Rectal smooth muscle tissue (tissue), 1 donor: ENCODE measurements around the gene HEBP1.

Experiments
- H3K27ac ChIP-seq: one replicate; pipeline ENCODE4 v1.7.0; 2013; ENCODE audit warnings: low read depth, low read length, inconsistent platforms
- H3K27me3 ChIP-seq: one replicate; pipeline ENCODE4 v1.7.0; 2013; ENCODE audit warnings: low read length; ENCODE audit not compliant: control insufficient read depth, insufficient read depth
- H3K36me3 ChIP-seq: one replicate; pipeline ENCODE4 v1.7.0; 2013; ENCODE audit warnings: low read length; ENCODE audit not compliant: control insufficient read depth, insufficient read depth
- H3K4me1 ChIP-seq: one replicate; pipeline ENCODE4 v1.7.0; 2013; ENCODE audit warnings: low read length; ENCODE audit not compliant: control insufficient read depth, insufficient read depth
- H3K4me3 ChIP-seq: one replicate; pipeline ENCODE4 v1.7.0; 2013; ENCODE audit warnings: low read length
- H3K9ac ChIP-seq: one replicate; pipeline ENCODE4 v1.7.0; 2013; ENCODE audit warnings: low read length

Gene HEBP1

GRCh38 chr12:13033476-13033875 lies 33.4 kb upstream of the HEBP1 start:
- H3K4me3 ChIP-seq: no peak overlapping the region
- no peaks in the 10 kb centered on the region for H3K4me1 ChIP-seq
- no peak overlapping the region for H3K9ac ChIP-seq
- no peaks in the 10 kb centered on the region for H3K36me3 ChIP-seq
- H3K27ac ChIP-seq: no peak overlapping the region
- no peaks in the 10 kb centered on the region for H3K27me3 ChIP-seq

- no peaks in the 10 kb centered on the region for H3K36me3 ChIP-seq
- no peak overlapping the region for H3K27ac ChIP-seq
- H3K4me3 ChIP-seq: no peak overlapping the region
- H3K9ac ChIP-seq: no peak overlapping the region
- no peaks in the 10 kb centered on the region for H3K27me3 ChIP-seq
- H3K4me1 ChIP-seq: no peaks in the 10 kb centered on the region
Observed at GRCh38 chr12:13032164-13032563, 32.1 kb upstream of the HEBP1 start.

- H3K36me3 ChIP-seq: no peaks in the 10 kb centered on the region
- H3K27ac ChIP-seq: no peak overlapping the region
- H3K27me3 ChIP-seq: no peaks in the 10 kb centered on the region
- no peaks in the 10 kb centered on the region for H3K4me1 ChIP-seq
- no peak overlapping the region for H3K9ac ChIP-seq
- H3K4me3 ChIP-seq: no peak overlapping the region
Observed at GRCh38 chr12:13030541-13031291, 30.7 kb upstream of the HEBP1 start.

GRCh38 chr12:13028825-13029570 lies 28.9 kb upstream of the HEBP1 start:
- no peak overlapping the region for H3K27ac ChIP-seq
- no peaks in the 10 kb centered on the region for H3K36me3 ChIP-seq
- H3K4me3 ChIP-seq: no peak overlapping the region
- no peaks in the 10 kb centered on the region for H3K4me1 ChIP-seq
- H3K27me3 ChIP-seq: no peaks in the 10 kb centered on the region
- no peak overlapping the region for H3K9ac ChIP-seq

- H3K9ac ChIP-seq: no peak overlapping the region
- no peak overlapping the region for H3K27ac ChIP-seq
Observed at GRCh38 chr12:13027508-13027907, 27.4 kb upstream of the HEBP1 start.

GRCh38 chr12:13027032-13027431 lies 27.0 kb upstream of the HEBP1 start:
- Histone ChIP-seq H3K27ac (no peak overlapping the region), H3K4me3 (no peak overlapping the region), H3K27me3 (no peaks in the 10 kb centered on the region), H3K9ac (no peak overlapping the region), H3K36me3 (no peaks in the 10 kb centered on the region), H3K4me1 (no peaks in the 10 kb centered on the region)

More at GRCh38 chr12:13027508-13027907, 27.4 kb upstream of the HEBP1 start:
- H3K4me3 ChIP-seq: no peak overlapping the region
- no peaks in the 10 kb centered on the region for H3K27me3 ChIP-seq
- H3K4me1 ChIP-seq: no peaks in the 10 kb centered on the region
- H3K36me3 ChIP-seq: no peaks in the 10 kb centered on the region

- H3K4me3 ChIP-seq: no peak overlapping the region
- no peaks in the 10 kb centered on the region for H3K27me3 ChIP-seq
- no peaks in the 10 kb centered on the region for H3K36me3 ChIP-seq
- no peak overlapping the region for H3K27ac ChIP-seq
- H3K9ac ChIP-seq: no peak overlapping the region
- H3K4me1 ChIP-seq: no peaks in the 10 kb centered on the region
Observed at GRCh38 chr12:13026286-13026685, 26.2 kb upstream of the HEBP1 start.

GRCh38 chr12:13024531-13024916 lies 24.5 kb upstream of the HEBP1 start:
- H3K27ac ChIP-seq: no peak overlapping the region
- no peaks in the 10 kb centered on the region for H3K27me3 ChIP-seq
- H3K4me1 ChIP-seq: no peaks in the 10 kb centered on the region
- H3K36me3 ChIP-seq: no peaks in the 10 kb centered on the region
- H3K9ac ChIP-seq: no peak overlapping the region
- no peak overlapping the region for H3K4me3 ChIP-seq

- Histone ChIP-seq H3K36me3 (no peaks in the 10 kb centered on the region), H3K27me3 (no peaks in the 10 kb centered on the region), H3K4me1 (no peaks in the 10 kb centered on the region), H3K27ac (no peak overlapping the region), H3K4me3 (no peak overlapping the region), H3K9ac (no peak overlapping the region)
Observed at GRCh38 chr12:13023811-13024530, 23.9 kb upstream of the HEBP1 start.

GRCh38 chr12:13022851-13023271 lies 22.8 kb upstream of the HEBP1 start:
- Histone ChIP-seq H3K36me3 (no peaks in the 10 kb centered on the region), H3K27ac (no peak overlapping the region), H3K9ac (no peak overlapping the region), H3K4me1 (no peaks in the 10 kb centered on the region), H3K4me3 (no peak overlapping the region), H3K27me3 (no peaks in the 10 kb centered on the region)

- Histone ChIP-seq H3K36me3 (no peaks in the 10 kb centered on the region), H3K4me3 (no peak overlapping the region), H3K4me1 (no peaks in the 10 kb centered on the region), H3K9ac (no peak overlapping the region), H3K27ac (no peak overlapping the region), H3K27me3 (no peaks in the 10 kb centered on the region)
Observed at GRCh38 chr12:13011098-13011497, 11.0 kb upstream of the HEBP1 start.

GRCh38 chr12:13008741-13009380 lies 8.8 kb upstream of the HEBP1 start:
- no peak overlapping the region for H3K4me3 ChIP-seq
- H3K9ac ChIP-seq: no peak overlapping the region
- no peaks in the 10 kb centered on the region for H3K36me3 ChIP-seq
- no peaks in the 10 kb centered on the region for H3K4me1 ChIP-seq
- no peak overlapping the region for H3K27ac ChIP-seq
- H3K27me3 ChIP-seq: no peaks in the 10 kb centered on the region
